PC-3 (cell line): ENCODE measurements around the gene WNK2. TPM values are rescaled to one million over a fixed set of nuclear protein-coding genes. Genes with fewer than 3 reads are reported as not detected.

Experiments used
- ATAC-seq: fragments of 200-7000 bp; cut with Tn5 transposase; 2 replicates; pipeline ENCODE4 v1.9.1; 2020; ENCODE audit warnings: mild to moderate bottlenecking, moderate library complexity
- BruUV-seq: library from RNA; stranded (reverse); fragments of 400-500 nt; replicated peaks from 2 replicates; lab custom pipeline; 2021; lab: Mats Ljungman, UMichigan
- CTCF ChIA-PET: fragments of 300-600 bp; sonication (Branson Sonifier 250); formaldehyde crosslinking; loops from one replicate; lab custom pipeline; 2022; ENCODE audit warnings: antibody characterized with exemption; lab: Charles Lee
- POLR2A ChIA-PET: fragments of 300-600 bp; sonication (Branson Sonifier 250); formaldehyde crosslinking; loops from one replicate; lab custom pipeline; 2022; ENCODE audit warnings: antibody characterized with exemption; ENCODE audit not compliant: unreplicated experiment; lab: Charles Lee
- DNase-seq: peaks from one replicate; pipeline ENCODE4 v3.0.0-alpha.2; 2015
- H2AFZ ChIP-seq: fragments of 300-600 bp; sonication (generic); 2 replicates; pipeline ENCODE4 v1.6.0; 2016; ENCODE audit warnings: antibody characterized with exemption, low read length
- H3F3A ChIP-seq: fragments of 300-600 bp; sonication (generic); one replicate; pipeline ENCODE4 v1.6.0; 2017; ENCODE audit warnings: antibody characterized with exemption, low read length, control low read depth, mild to moderate bottlenecking; ENCODE audit not compliant: unreplicated experiment
- H3K27ac ChIP-seq: fragments of 300-600 bp; sonication (generic); 2 replicates; pipeline ENCODE4 v1.5.1; 2016; ENCODE audit warnings: mild to moderate bottlenecking, low read length
- H3K27me3 ChIP-seq: fragments of 300-600 bp; sonication (generic); 2 replicates; pipeline ENCODE4 v1.6.1; 2016; ENCODE audit warnings: low read length, mixed read lengths
- H3K36me3 ChIP-seq: fragments of 300-600 bp; sonication (generic); 2 replicates; pipeline ENCODE4 v1.6.1; 2016; ENCODE audit warnings: low read depth, mixed run types, low read length, mixed read lengths
- H3K4me1 ChIP-seq: fragments of 300-600 bp; sonication (generic); 2 replicates; pipeline ENCODE4 v1.5.1; 2016; ENCODE audit warnings: low read length; ENCODE audit not compliant: insufficient read depth
- H3K4me2 ChIP-seq: fragments of 300-600 bp; sonication (generic); 2 replicates; pipeline ENCODE4 v1.6.0; 2016; ENCODE audit warnings: low read length
- H3K4me3 ChIP-seq: fragments of 300-600 bp; sonication (generic); 2 replicates; pipeline ENCODE4 v1.5.1; 2016; ENCODE audit warnings: mild to moderate bottlenecking, low read length, mixed read lengths
- H3K79me2 ChIP-seq: fragments of 300-600 bp; sonication (generic); 2 replicates; pipeline ENCODE4 v1.6.1; 2017; ENCODE audit warnings: low read length, mixed read lengths
- H3K9ac ChIP-seq: fragments of 300-600 bp; sonication (generic); 2 replicates; pipeline ENCODE4 v1.6.0; 2016; ENCODE audit warnings: mild to moderate bottlenecking, low read length
- H3K9me2 ChIP-seq: fragments of 300-600 bp; sonication (generic); replicated peaks from 2 replicates; pipeline ENCODE4 v1.6.1; 2016; ENCODE audit warnings: mixed run types, low read length, mixed read lengths
- H3K9me3 ChIP-seq: fragments of 300-600 bp; sonication (generic); 2 replicates; pipeline ENCODE4 v1.6.1; 2016; ENCODE audit warnings: low read length, mixed read lengths
- H4K20me1 ChIP-seq: fragments of 300-600 bp; sonication (generic); 2 replicates; pipeline ENCODE4 v1.6.1; 2016; ENCODE audit warnings: low read length, mixed read lengths
- CTCF ChIP-seq: fragments of 300-600 bp; sonication (generic); conservative IDR thresholded peaks from 2 replicates; pipeline ENCODE4 v1.5.1; 2017; ENCODE audit warnings: antibody characterized with exemption, low read depth, mild to moderate bottlenecking, low read length
- EZH2 ChIP-seq: fragments of 300-600 bp; sonication (generic); IDR thresholded peaks from one replicate; pipeline ENCODE4 v1.6.1; 2017; ENCODE audit warnings: antibody characterized with exemption, mild to moderate bottlenecking, low read length; ENCODE audit not compliant: unreplicated experiment
- EZH2phosphoT487 ChIP-seq: fragments of 300-600 bp; sonication (generic); IDR thresholded peaks from 2 replicates; pipeline ENCODE4 v1.6.1; 2018; ENCODE audit warnings: mild to moderate bottlenecking, antibody characterized with exemption, low read length, borderline replicate concordance
- intact Hi-C: fragments of 100-400 bp; cut with micrococcal nuclease; formaldehyde crosslinking; loops from 2 replicates; pipeline ENCODE4 v1.9.0; 2023
- total RNA-seq: library from RNA; depleted of rRNA; stranded (reverse); fragments of >200 nt; gene quantifications from 2 replicates; pipeline ENCODE4 v1.2.3, GENCODE V29; 2014

Gene WNK2
- total RNA-seq, 1 experiment from 2014 or later = 11.7 TPM

- H3K4me1 ChIP-seq = peaks cover 10% of the 10 kb centered on the region
- H3K9me3 ChIP-seq = no peaks in the 10 kb centered on the region
- no peaks in the 10 kb centered on the region for H3K27me3 ChIP-seq
- TF ChIP-seq EZH2 = no peak
- no peak for TF ChIP-seq EZH2phosphoT487
- TF ChIP-seq CTCF = no peak
- H3K4me2 ChIP-seq = no peak overlapping the region
- H3K79me2 ChIP-seq = no peaks in the 10 kb centered on the region
- no peak overlapping the region for H2AFZ ChIP-seq
- no peaks in the 10 kb centered on the region for H3K9me2 ChIP-seq
- DNase-seq = no peak
- H3K36me3 ChIP-seq = no peaks in the 10 kb centered on the region
- H3F3A ChIP-seq = no peaks in the 10 kb centered on the region
- H3K27ac ChIP-seq = no peak overlapping the region
- no TSS peak for BruUV-seq
- ChIA-PET CTCF (no interaction called here), POLR2A (no interaction called here)
- intact Hi-C loops = no loop called here
- H3K9ac ChIP-seq = no peak overlapping the region
- no peaks in the 10 kb centered on the region for H4K20me1 ChIP-seq
- ATAC-seq = no peak
- no peak overlapping the region for H3K4me3 ChIP-seq
These were observed 75.7 kb downstream of the WNK2 start for GRCh38 chr9:93259490-93260262.

GRCh38 chr9:93260263-93261066 lies 76.5 kb downstream of the WNK2 start:
- BruUV-seq = no TSS peak
- Histone ChIP-seq H3K4me1 (peaks cover 10% of the 10 kb centered on the region), H3K4me3 (no peak overlapping the region), H3K36me3 (no peaks in the 10 kb centered on the region), H3K27ac (no peak overlapping the region), H4K20me1 (no peaks in the 10 kb centered on the region), H3K9me3 (no peaks in the 10 kb centered on the region), H3K9me2 (no peaks in the 10 kb centered on the region), H3K27me3 (no peaks in the 10 kb centered on the region), H3K4me2 (no peak overlapping the region), H2AFZ (no peak overlapping the region), H3F3A (no peaks in the 10 kb centered on the region), H3K79me2 (no peaks in the 10 kb centered on the region), H3K9ac (no peak overlapping the region)
- POLR2A ChIA-PET = no interaction called here
- TF ChIP-seq CTCF (no peak), EZH2 (no peak), EZH2phosphoT487 (no peak)
- DNase-seq = no peak
- intact Hi-C loops = no loop called here
- CTCF ChIA-PET = no interaction called here
- no peak for ATAC-seq
